ENCODE measurements around the gene GAD2.

GAD2 gene

DNA sequence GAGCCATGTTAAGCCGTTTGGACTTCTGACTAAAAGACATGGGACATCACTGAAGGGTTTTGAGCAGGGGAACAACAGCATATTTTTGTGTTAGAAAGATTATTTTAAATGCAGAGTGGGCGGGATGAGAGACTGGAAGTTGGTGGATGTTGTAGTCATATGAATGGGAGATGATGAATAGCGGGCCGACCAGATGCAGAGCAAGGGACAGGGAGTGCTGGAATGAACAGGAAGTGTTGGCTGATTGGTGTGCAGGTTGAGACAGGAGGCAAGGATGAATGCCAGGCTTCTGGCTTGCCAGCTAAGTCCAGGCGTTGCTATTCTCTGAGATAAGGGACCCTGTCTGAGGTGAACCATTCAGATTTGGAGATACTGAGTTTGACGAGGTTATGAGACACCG, 38.0 kb downstream of the GAD2 start:
- TF ChIP-seq NFIC (IDR thresholded peaks at IDR 0.05) = no peak

DNA sequence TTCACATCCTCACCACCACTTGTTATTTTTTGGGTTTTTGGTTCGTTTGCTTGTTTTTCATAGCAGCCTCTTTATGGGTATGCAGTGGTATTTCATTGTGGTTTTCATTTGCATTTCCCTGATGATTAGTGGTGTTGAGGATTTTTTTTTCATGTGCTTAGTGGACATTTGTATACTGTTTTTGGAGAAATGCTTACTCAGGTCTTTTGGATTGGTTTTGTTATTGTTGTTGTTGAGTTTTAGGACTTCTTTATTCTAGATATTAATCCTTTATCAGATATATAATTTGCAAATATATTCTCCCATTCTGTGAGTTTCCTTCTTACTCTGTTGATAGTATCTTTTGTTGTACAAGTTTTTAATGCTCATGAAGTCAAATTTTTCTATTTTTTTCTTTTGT, 42.8 kb downstream of the GAD2 start:
- TF ChIP-seq TAF1 (IDR thresholded peaks at IDR 0.05; ENCODE audit: low read depth) (no peak), NFIC (IDR thresholded peaks at IDR 0.05) (no peak), CREB1 (IDR thresholded peaks at IDR 0.05; ENCODE audit: low read depth) (no peak), FOXM1 (IDR thresholded peaks at IDR 0.05; ENCODE audit: borderline replicate concordance, low read depth) (no peak), ZBTB7A (IDR thresholded peaks at IDR 0.05; ENCODE audit: low read depth) (no peak)

DNA sequence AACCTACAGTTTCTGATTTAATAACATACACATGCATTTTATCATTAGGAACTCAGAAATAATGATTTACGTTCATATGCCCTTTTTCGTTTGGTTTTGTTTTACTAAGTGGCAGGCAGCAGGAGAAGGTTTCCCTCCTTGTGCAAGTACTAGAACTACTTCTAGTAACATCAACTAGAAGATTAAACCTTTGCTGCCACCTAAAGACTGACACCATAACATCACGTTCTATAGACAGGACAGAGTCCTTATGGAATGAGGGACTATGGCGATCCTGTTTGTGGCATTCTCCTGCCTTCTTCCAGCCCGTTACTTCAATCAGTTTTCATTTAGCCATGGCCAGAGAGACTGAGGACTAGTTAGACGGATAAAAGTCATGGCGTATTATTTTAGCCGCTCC, 53.2 kb downstream of the GAD2 start:
- TF ChIP-seq TEAD4 (IDR thresholded peaks at IDR 0.05) = no peak
- TF ChIP-seq ZBTB7A (IDR thresholded peaks at IDR 0.05; ENCODE audit: low read depth) = no peak
- no peak for TF ChIP-seq NFIC (IDR thresholded peaks at IDR 0.05)
- TF ChIP-seq CREB1 (IDR thresholded peaks at IDR 0.05; ENCODE audit: low read depth) = no peak
- TF ChIP-seq RAD21 (IDR thresholded peaks at IDR 0.05; ENCODE audit: low read depth) = peak; percentile 36
- TF ChIP-seq TAF1 (IDR thresholded peaks at IDR 0.05; ENCODE audit: low read depth) = no peak

DNA sequence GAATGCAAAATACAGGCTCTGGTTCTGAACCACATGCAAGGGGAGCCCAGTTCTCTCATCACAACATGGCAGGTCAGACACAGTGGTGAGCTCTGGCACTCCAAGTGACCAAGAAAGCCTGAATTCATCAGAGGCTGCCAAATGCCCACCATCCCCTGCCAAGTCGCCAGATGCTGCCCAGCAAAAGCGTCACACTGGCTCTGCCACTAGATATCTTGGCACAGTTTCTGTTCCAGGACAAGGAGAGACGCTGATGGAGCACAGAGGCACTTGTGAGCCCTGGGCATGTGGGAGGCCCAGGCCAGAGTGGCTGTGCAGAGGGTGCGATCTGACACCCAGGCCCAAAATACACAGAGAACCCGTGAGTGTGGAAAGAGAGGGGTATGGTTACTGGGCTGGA, 57.8 kb downstream of the GAD2 start:
- TF ChIP-seq EGR1 (IDR thresholded peaks at IDR 0.05) (no peak), NFIC (IDR thresholded peaks at IDR 0.05) (no peak), YY1 (IDR thresholded peaks at IDR 0.05; ENCODE audit: low read depth) (no peak), FOXM1 (IDR thresholded peaks at IDR 0.05; ENCODE audit: borderline replicate concordance, low read depth) (no peak), TEAD4 (IDR thresholded peaks at IDR 0.05) (no peak), RAD21 (IDR thresholded peaks at IDR 0.05; ENCODE audit: low read depth) (no peak), TCF12 (IDR thresholded peaks at IDR 0.05; ENCODE audit: low read depth) (no peak), CREB1 (IDR thresholded peaks at IDR 0.05; ENCODE audit: low read depth) (no peak), TAF1 (IDR thresholded peaks at IDR 0.05; ENCODE audit: low read depth) (no peak), ZBTB7A (IDR thresholded peaks at IDR 0.05; ENCODE audit: low read depth) (no peak)
- TF ChIP-seq, protein P1, sequence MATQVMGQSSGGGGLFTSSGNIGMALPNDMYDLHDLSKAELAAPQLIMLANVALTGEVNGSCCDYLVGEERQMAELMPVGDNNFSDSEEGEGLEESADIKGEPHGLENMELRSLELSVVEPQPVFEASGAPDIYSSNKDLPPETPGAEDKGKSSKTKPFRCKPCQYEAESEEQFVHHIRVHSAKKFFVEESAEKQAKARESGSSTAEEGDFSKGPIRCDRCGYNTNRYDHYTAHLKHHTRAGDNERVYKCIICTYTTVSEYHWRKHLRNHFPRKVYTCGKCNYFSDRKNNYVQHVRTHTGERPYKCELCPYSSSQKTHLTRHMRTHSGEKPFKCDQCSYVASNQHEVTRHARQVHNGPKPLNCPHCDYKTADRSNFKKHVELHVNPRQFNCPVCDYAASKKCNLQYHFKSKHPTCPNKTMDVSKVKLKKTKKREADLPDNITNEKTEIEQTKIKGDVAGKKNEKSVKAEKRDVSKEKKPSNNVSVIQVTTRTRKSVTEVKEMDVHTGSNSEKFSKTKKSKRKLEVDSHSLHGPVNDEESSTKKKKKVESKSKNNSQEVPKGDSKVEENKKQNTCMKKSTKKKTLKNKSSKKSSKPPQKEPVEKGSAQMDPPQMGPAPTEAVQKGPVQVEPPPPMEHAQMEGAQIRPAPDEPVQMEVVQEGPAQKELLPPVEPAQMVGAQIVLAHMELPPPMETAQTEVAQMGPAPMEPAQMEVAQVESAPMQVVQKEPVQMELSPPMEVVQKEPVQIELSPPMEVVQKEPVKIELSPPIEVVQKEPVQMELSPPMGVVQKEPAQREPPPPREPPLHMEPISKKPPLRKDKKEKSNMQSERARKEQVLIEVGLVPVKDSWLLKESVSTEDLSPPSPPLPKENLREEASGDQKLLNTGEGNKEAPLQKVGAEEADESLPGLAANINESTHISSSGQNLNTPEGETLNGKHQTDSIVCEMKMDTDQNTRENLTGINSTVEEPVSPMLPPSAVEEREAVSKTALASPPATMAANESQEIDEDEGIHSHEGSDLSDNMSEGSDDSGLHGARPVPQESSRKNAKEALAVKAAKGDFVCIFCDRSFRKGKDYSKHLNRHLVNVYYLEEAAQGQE (IDR thresholded peaks at IDR 0.05; ENCODE audit: low read depth) = no peak
- TF ChIP-seq, protein P2, sequence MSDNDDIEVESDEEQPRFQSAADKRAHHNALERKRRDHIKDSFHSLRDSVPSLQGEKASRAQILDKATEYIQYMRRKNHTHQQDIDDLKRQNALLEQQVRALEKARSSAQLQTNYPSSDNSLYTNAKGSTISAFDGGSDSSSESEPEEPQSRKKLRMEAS (IDR thresholded peaks at IDR 0.05) = no peak
- TF ChIP-seq, protein P3, sequence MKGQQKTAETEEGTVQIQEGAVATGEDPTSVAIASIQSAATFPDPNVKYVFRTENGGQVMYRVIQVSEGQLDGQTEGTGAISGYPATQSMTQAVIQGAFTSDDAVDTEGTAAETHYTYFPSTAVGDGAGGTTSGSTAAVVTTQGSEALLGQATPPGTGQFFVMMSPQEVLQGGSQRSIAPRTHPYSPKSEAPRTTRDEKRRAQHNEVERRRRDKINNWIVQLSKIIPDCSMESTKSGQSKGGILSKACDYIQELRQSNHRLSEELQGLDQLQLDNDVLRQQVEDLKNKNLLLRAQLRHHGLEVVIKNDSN (IDR thresholded peaks at IDR 0.05) = no peak

DNA sequence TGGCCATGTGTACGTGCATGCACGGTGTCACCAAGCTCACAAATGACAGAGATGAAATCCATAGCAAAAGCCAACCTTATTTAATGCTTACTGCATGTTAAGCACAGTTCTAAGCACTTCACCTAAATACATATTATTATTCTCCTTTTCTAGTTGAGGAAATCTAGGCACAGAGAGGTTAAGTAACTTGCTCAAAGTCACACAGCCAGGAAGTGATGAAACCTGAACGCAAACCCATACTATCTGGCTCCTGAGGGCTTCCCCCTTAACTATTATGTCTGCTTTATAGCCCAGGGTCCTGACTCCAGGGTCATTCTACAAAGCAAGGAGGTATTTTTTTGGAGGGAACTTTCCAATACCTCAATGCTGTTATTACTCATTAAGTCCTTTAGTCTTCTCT, 61.7 kb downstream of the GAD2 start:
- TF ChIP-seq EGR1 (IDR thresholded peaks at IDR 0.05) (no peak), FOXM1 (IDR thresholded peaks at IDR 0.05; ENCODE audit: borderline replicate concordance, low read depth) (no peak), CEBPB (IDR thresholded peaks at IDR 0.05) (no peak), ZBTB7A (IDR thresholded peaks at IDR 0.05; ENCODE audit: low read depth) (no peak), RAD21 (IDR thresholded peaks at IDR 0.05; ENCODE audit: low read depth) (no peak), EP300 (IDR thresholded peaks at IDR 0.05; ENCODE audit: borderline replicate concordance) (no peak), TCF12 (IDR thresholded peaks at IDR 0.05; ENCODE audit: low read depth) (no peak), CREB1 (IDR thresholded peaks at IDR 0.05; ENCODE audit: low read depth) (no peak), NFIC (IDR thresholded peaks at IDR 0.05) (no peak), YY1 (IDR thresholded peaks at IDR 0.05; ENCODE audit: low read depth) (no peak), TAF1 (IDR thresholded peaks at IDR 0.05; ENCODE audit: low read depth) (no peak), TEAD4 (IDR thresholded peaks at IDR 0.05) (no peak)
- TF ChIP-seq, protein P3 (IDR thresholded peaks at IDR 0.05) = no peak
- TF ChIP-seq, protein P2 (IDR thresholded peaks at IDR 0.05) = no peak
- TF ChIP-seq, protein P1 (IDR thresholded peaks at IDR 0.05; ENCODE audit: low read depth) = no peak

DNA sequence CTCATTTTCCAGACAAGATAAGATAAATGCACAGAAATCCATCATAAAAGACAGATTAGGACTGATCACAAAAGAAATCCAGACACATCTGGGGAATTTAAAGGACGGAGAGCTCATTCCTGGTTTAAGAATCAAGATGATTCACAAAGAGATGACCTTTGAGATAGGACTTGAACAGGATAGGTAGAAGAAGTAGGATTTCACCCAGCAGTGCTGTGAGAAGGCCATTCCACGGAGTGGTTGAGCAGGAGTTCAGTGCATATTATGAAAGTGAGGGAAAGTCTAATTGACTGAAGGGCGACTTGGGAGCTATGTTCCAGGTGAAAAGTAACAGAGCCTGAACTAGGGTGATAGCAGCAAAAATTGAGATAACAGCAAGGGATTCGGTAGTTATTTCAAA, 73.7 kb downstream of the GAD2 start:
- TF ChIP-seq, protein P2 (IDR thresholded peaks at IDR 0.05) = no peak
- TF ChIP-seq, protein P1 (IDR thresholded peaks at IDR 0.05; ENCODE audit: low read depth) = no peak
- TF ChIP-seq TEAD4 (IDR thresholded peaks at IDR 0.05) (no peak), ZBTB7A (IDR thresholded peaks at IDR 0.05; ENCODE audit: low read depth) (no peak), TAF1 (IDR thresholded peaks at IDR 0.05; ENCODE audit: low read depth) (no peak)

Data from Ishikawa (cell line).